Activated CD8-positive, alpha-beta memory T cell treated with anti-CD3 and anti-CD28 coated beads, Interleukin-2, amount 50 U/mL, for 1 hour (primary cell): ENCODE results near the gene RGS8.
"Not testable (repeated sequence)": the region's sequence is repeated elsewhere in the genome, so short reads cannot be mapped to it uniquely, and the experiment has no call there.

Source experiments
- DNase-seq: peaks from one replicate; pipeline ENCODE4 v3.0.0-alpha.2; 2020; ENCODE audit errors: extremely low read depth

The RGS8 gene

DNA sequence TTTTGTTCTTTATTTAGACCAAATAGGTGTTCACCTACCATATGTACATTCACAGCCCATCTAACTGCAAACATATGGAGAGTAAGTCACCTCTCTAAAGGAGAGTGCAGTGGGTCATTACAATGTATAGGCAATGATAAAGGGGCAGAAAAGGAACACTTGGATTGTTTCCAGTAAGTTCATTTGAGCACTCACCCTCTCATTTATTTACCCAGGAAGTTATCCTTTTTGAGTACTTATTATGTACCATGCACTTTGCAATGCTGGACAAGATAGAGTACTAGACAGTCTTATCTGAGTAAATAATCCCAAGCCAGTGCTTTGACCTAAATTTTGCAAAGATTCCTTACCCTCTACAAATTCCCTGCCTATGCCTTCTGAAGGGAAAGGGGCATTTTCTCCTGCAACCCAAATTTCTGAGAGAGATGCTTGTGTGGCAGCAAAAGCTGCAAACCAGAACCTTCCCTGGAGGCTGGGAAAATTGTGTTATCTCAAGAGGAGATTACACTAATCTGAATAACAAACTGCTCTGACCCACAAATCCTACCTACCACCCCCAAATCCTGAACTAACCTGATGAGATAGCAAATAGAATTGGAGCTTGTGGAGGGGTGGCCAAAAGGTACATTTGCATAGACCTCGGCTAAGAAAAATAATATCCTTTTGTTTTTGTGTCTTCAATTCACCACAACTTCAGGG lies 18.6 kb upstream of the RGS8 start:
- no peak for DNase-seq

DNA sequence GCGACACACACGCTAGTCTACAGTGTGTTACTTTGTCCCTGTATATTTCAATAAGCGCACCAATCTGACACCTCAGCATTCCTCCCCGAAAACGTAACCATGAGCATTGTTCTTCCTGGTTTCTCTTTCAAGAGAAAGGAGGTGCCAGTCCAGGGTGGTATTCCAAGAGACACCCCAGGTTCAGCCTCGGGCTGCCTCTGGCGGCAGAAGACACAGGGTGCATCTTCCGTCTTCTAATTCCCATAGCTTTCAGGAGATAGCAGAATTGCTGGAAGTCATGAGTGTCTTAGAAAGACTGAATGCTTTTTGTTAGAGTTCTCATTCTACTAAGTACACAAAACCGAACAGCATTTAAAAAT lies 15.9 kb upstream of the RGS8 start:
- no peak for DNase-seq

DNA sequence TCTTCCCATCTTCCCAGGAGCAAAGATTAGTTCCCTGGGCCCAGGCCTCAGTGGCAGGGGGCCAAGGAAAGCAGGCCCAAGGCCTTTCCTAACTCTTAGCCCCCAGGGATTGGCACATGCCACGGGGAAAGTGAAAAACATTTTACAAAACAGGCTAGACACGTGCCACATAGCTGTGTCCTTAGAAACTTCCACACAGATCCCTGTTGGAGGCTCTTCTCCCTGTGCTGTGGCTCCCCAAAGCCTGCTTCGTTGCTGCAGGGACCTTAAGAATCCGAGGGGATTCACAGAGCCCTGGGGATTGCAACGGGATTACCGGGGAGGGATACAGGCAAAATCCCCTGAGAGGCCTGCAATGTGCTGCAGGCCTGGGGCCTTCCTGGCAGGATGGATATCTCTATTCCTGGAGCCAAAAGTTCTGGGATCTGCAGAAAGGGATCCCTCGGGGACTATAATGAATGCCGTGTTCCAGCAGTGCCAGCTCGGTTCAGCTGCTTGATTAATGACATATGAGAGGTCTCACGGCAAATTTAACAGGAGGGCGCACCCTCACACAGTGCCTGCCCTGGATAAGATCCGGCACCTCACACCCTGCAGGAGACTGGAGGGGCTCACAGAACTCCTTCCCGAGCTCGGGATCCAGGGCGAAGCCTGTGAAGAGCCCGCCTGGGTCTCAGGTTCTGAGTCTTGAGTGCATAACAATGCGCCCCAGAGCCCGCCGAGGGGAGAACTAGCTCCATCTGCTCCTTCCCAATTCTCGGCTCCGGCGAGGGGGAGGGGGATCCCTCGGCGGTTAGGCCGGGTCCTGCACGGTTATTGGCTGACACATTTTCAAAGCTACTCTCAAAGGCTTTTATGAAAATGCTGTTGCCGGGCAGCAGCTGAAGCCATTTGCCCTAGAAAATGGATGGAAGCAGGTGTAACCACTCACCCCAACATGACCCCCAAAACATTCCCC lies 15.3 kb upstream of the RGS8 start:
- no peak for DNase-seq

DNA sequence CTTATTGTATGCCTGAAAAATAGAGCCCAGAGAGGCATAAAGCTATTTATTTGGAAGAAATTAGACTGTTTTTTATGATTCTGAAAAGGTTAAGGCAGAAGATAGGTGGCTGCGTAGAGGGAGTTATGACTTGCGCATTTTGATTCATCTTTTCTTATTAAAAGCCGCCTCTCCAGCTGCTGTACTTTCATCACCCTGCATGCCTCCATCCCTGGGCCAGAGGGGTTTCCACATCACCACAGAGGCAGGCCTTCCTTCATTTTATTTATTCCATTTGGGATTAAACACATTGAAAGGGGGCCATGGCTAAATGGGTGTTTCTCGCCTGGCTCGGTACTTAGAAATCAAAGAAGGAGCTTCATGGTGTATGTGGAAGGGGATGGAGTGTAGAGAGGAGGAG lies 14.6 kb upstream of the RGS8 start:
- no peak for DNase-seq

DNA sequence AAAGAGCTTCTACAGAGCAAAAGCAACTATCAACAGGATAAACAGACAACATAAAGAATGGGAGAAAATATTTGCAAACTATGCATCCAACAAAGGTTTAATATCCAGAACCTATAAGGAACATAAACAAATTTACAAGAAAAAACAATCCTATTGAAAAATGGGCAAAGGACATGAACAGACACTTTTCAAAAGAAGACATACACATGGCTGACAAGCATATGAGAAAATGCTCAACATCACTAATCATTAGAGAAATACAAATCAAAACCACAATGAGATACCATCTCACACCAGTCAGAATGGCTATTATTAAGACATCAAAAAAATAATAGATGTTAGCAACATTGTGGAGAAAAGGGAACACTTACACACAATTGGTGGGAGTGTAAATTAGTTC lies 8.8 kb upstream of the RGS8 start:
- not testable (repeated sequence) for DNase-seq

DNA sequence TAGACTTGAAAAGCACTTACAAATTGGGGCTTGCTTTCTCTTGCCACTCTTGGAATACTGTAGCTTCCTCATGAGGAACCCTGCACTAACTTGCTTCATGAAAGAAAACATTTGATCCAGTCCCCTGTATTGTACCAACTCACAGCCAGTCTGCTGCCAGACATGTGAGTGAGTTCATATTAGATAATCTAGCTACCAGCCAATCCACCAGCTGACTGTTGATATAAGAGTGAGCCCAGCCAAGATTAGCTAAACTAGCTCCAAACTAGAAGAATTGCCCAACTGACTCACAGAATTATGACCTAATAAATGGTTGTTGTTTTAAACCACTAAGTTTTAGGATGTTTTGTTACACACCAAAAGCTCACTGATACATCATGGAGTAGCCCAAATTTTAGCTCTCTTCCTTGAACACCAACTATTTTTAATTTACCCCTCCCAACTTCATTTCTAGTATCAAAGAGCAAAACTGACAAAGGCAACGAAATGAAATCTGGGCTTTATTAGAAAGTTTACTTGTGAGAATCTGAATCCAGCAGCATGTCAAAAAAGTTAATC lies 6.6 kb upstream of the RGS8 start:
- DNase-seq: no peak

DNA sequence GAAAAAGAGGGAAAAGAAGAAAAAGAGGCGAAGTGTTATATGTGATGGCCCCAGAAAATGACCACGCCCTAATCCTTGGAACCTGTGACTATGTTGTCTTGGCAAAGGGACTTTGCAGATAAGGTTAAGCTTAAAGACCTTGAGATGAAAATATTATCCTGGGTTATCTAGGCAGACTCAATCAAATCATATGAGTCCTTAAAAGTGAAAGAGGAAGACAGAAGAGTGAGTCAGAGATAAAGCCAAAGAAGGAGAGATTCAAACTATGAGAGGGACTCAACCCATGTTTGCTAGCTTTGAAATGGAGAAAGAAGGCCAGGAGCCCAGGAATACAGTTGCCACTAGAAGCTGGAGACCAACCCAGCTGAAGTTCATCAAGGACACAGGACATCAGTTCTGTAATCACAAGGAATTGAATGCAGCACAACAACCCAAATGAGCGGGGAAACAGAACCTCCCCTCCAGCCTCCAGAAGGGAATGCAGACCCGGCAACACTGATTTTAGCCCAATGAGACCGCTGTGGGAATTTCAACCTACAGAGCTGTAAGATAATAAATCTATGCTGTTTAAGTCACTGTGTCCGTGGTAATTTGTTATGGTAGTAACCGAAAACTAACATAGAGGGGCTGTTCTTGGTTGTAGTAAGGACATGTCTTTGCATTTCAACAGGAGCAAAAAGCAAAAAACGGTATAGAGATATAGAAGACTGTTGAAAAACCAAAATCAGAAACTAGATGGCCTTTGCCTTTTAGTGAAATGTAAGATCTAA lies 4.2 kb upstream of the RGS8 start:
- no peak for DNase-seq

DNA sequence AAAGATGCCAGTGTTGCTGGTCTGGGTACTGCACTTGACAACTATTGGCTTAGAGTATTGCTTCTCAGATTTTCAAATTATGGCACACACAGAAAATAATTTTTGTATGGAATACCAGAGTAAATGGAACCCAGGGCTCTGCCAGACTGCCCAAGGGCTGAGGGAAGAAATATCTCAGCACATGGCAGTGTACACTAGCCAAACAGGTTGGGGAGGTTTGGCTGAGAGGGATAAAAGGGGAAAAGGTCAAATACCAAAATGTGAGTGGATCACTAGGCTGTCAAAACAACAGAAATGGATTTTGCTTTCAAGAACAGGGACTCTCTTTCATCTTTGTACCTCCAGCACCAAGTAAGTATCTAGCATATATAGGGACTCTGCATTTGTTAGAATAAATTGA lies 3.0 kb upstream of the RGS8 start:
- DNase-seq: no peak

DNA sequence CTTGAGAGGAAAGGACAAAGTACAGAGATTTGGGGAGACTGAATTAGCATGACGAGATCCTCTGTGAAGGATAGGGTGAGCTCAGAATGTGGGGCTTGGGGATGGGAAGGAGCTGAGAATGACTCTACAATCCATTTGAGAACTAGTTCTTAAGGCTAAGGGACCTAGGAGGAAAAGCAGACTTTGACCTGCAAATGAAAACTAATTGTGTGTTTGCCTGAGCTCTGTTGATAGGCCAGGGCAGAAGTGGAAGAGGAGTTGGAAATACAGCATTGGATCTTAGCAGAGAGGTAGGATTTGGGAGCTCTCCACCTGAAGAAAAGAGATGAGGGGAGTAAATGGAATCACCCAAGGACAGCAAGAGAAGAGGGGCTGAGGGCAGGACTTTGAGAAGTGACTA lies 2.1 kb upstream of the RGS8 start:
- no peak for DNase-seq

DNA sequence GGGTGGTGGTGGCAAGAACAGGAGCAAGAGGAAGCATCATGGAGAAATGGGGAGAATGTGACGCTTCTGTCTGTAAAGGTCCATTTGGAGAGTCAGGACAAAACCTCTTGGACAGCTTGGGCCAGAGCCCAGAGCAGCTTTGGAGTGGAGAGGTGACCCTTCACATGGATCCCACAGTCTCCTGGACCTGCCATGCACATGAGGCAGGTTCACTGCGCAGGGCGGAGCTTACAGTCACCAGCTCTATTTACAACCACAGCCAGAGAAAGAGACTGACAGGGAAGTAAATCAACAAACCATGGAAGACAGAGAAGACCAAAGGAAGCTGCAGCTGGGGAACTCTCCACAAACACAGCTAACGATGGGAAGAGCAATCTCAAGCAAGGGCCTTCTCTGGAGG lies 828 bp upstream of the RGS8 start:
- no peak for DNase-seq

DNA sequence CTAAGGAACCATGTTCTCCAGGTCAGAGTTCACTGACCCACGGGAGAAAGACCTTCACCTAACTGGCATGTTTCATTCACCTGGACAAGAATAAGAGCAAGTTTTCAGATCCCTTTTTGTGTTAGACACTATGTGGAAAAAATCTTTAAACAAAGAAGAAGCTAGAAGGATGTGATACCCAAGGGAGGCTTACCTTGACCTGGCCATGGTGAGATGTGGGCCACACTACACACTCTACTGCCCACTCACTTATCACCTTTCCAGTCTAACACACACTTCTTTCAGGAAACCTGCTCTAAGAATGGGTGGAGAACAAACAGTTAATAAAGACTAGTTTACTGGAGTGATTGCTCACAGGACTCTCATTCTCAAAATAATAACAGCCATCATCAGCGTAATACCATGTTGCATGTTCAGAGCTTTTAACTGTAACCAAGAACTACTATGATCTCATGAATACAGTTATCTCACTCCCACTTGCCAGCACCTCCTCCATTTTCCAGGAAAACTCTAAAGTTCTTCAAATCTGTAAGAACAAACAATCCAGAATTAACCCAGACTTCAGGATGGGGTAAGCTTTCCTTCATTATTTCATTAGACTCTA lies 1.4 kb downstream of the RGS8 start:
- DNase-seq: no peak

DNA sequence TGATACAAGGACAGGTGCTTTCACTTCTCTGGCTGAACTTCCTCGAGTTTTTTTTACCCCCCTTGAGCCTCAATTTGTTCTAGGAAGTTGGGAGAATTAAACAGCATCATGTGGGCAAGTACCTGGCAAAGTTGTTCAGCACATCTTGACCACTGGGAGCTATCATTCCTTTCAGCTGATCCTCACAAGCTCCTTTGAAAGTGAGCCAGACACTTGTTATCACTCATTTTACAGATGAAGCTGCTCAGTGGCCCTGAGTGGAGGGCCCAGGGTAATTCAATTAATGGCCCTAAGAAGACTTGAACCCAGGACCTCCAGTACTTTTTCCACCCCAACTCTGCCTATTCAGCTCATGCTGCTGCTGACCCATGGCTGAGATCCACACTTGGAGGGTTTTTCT lies 2.0 kb downstream of the RGS8 start:
- no peak for DNase-seq

DNA sequence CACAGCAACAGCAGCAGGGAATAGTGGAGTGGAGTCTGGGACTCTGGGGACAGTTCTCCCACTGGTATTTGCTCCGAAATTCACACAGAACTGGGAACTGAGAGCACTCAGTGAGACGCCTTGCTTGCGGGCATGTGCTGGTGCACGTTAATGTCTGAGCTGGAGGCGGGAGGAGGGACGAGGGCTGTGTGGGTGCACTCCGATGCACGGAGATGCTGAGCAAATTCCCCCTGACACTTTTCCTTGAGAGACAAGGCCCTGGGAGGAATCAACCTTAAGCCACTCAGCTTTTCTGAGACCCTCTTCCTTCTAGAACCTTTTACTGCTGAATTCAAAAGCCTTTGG lies 2.8 kb downstream of the RGS8 start:
- DNase-seq: no peak

DNA sequence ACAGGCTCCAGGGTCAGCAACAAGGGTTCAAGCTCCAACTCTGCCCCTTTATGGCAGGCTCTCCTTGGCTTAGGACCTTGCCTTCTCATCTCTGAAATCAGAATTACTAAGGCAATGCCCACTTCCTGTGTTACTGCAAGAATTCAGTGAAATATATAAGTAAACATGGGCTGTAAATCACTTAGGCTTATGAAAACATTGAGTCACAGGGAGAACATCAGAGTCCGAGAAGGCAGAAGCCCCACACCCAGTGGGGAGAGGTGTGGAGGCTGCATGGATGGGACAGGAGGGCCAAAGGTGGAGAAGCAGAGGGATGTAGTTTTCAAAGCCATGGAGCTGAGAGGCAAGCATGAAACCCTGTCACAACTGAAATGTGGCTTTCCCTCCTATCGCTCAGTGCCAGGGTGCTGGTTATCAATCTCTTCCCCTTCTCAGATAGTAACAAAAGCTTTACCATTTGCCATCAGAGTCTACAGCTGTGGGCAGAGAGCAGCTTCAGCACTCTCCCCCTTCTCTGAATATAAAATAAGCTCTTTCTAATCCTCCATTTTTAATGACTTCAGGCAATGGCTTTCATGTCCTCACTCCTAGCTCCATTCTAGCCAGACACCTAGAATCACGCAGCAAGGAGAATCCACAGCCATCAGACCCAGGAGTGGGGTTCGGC lies 3.4 kb downstream of the RGS8 start:
- DNase-seq: no peak

DNA sequence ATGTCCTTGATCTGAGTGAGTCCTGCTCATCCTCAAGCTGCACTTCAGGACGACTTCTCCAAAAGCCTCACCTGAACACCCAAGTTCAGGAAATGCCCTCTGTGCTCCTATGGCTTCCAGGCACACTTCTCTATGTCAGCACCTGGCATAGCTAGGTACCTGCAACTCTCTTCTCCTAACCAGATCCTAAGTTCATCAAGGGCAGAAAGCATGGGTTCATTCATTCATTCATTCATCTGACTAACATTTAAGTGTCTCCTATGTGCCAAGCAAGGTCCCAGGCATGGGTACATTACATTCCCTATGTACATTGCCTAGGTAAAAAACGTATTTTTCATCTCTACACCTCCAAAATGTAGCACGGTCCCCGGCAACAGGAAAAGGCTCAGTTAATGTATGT lies 4.0 kb downstream of the RGS8 start:
- no peak for DNase-seq

DNA sequence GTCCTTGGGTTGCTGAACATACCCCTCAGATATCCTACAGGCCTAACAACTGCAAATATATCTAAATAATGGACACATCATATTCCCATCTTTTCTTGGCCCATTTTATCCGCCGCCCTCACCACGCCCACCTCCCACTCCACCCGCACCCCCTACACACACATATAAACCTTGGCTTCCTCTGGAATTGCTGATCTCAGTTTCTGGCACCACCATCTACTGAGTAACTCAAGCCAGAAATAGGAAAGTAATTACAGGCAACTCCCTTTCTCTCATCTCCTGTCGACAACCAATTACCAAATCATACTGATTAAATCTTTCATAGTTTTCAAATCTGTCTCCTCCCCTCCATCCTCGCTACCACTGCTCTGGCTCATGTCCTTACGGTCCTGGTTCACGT lies 4.7 kb downstream of the RGS8 start:
- no peak for DNase-seq

DNA sequence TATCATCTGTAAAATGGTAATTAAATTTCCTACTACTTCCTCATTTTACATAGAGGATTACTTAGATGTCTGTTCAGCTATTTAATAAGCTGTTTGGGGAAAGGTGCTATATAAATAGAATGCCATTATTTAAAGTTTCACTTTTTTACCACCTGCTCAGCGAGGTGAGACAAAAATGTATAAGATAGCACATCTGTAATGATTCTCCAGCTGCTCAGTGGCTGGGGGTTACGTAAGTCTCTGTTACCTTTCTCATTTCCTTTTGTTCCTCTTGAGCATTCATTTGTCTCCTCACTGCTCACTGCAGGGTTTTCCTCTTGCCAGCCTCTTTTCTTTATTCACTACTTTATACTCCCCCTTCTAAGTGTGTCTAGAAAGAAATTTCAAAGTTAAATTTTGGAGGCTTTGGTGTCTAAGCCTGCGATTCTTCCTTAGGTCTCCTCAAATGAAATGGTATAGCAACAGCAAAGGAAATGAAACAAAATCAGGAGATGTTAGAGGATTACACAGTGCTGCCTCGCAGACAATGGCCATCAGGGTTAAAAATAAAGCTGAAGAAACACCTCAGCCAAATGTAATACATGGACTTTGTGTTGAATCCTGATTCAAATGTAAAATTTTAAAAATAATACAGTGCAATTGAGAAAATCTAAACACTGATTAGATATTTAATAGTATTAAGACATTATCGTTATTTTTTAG lies 6.8 kb downstream of the RGS8 start:
- DNase-seq: no peak

DNA sequence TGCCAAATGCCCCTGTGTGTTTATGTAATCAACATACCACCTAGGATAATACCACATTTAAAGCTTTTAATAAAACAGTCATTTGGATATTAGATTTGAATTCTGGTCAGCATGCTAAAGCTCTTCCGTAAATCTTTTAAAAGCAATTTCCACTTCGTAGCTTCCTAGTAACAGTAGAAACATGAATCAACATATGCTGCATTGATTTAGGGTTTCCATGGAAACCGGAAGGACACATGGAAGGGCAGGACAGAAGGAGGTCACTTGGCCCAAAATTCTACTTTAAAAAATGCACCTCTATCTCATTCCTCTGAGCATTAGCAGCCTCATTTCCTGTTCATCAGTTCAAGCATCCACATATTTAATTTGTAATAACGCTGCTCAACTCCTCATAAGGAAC lies 8.1 kb downstream of the RGS8 start:
- no peak for DNase-seq

DNA sequence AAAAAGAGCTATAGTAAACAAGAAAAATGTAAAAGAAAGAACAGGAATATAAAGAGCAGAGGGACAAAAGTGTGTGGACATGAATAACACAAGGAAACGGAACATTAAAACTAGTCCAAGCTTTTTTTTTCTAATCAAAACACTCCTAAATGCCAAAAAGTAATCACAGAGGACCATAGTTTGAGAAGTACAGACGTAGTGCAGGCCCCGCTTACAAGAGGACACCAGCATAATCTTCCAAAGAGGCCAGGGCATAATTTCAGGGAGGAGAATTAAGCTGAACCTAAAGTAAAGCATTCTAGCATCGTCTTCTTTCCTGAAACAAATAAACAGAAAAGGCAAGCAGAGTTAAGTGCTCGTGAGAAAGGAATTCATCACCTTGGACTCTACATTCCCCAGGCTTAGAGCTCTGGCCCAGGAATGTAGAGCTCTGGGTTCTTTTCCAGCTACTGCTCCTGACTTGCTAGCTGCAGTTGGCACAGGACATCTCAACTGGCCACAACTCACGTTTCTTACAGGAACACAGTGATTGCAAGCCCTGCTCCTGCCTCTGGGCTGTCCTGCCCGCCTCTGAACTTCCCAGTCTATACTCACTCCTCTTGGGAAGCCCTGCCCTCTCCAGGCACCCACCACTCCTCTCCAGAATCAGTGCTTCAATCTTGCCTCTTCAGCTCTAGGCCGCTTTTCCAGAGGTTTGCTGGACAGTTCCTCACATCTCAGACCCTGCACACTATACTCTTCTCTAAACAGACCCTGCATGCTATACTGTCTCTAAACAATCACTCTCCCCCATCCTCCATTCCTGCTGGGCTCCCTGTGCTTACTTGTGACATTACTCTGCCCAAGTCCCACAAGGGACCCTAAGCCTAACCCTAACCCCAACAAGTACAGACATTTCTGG lies 9.8 kb downstream of the RGS8 start:
- no peak for DNase-seq

DNA sequence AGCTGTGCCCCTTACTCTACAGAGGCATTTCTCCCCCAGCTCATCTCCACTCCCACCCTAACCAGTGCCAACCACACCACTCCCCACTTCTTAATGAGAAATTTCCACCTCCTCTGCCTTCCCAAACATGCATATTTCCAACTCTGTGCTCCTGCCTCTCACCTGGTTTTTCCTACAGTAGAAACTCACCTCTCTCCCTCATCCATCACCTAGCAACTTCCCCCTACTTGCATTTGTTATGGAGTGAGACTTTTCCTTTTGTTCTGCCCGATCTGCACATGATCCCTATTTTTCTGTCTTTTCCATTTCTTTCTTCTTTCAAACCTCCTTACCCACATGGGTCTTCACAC lies 11.9 kb downstream of the RGS8 start:
- no peak for DNase-seq
